T-helper 17 cell (primary cell): Measurements from ENCODE around the gene IMMP2L. TPM values are rescaled to one million over a fixed set of nuclear protein-coding genes. Genes with fewer than 3 reads are reported as not detected.

Experiments used
- ATAC-seq: fragments of 150-1000 bp; cut with Tn5 transposase; 2 replicates; pipeline ENCODE4 v1.10.0; 2021; ENCODE audit warnings: mild to moderate bottlenecking, moderate library complexity
- DNase-seq, 3 donors: peaks; one replicate each; pipeline versions ENCODE4 v3.0.0 to v3.0.0-alpha.2; 2020 to 2021
- H3K9me3 ChIP-seq: one replicate; pipeline ENCODE4 v1.7.0; 2013; ENCODE audit warnings: low read length, mild to moderate bottlenecking; ENCODE audit not compliant: control insufficient read depth, poor library complexity, severe bottlenecking
- H3K27ac Mint-ChIP-seq: one replicate; pipeline ENCODE4 v1.8.0; 2022; ENCODE audit warnings: mild to moderate bottlenecking, moderate library complexity, mixed read lengths
- H3K27me3 Mint-ChIP-seq: one replicate; pipeline ENCODE4 v1.8.0; 2022; ENCODE audit warnings: mixed read lengths
- H3K36me3 Mint-ChIP-seq: one replicate; pipeline ENCODE4 v1.8.0; 2022; ENCODE audit warnings: low read depth, mixed read lengths
- H3K4me1 Mint-ChIP-seq: one replicate; pipeline ENCODE4 v1.8.0; 2022; ENCODE audit warnings: mild to moderate bottlenecking, mixed read lengths
- H3K4me3 Mint-ChIP-seq: one replicate; pipeline ENCODE4 v1.8.0; 2022; ENCODE audit warnings: mild to moderate bottlenecking, moderate library complexity, mixed read lengths
- total RNA-seq, 4 donors: library from RNA in 2 of 4; stranded (reverse) in 2 of 4; gene quantifications; one replicate each; pipeline ENCODE4 v1.2.3 and lab custom pipeline; 2022 to 2026

IMMP2L gene
- total RNA-seq, 2 donors from 2014 or later, result 17.9 to 19.9 TPM

GRCh38 chr7:110988348-110988747 is 573.9 kb downstream of the IMMP2L start:
- no peak for ATAC-seq
- Mint-ChIP-seq H3K36me3 (no peaks in the 10 kb centered on the region), H3K27ac (no peak overlapping the region), H3K4me1 (peaks cover 6% of the 10 kb centered on the region), H3K27me3 (no peaks in the 10 kb centered on the region), H3K4me3 (no peak overlapping the region)
- DNase-seq, result no peak
- no peaks in the 10 kb centered on the region for H3K9me3 ChIP-seq

GRCh38 chr7:110987127-110987693 is 575.1 kb downstream of the IMMP2L start:
- Mint-ChIP-seq H3K36me3 (no peaks in the 10 kb centered on the region), H3K27me3 (no peaks in the 10 kb centered on the region), H3K4me1 (peaks cover 2% of the 10 kb centered on the region), H3K27ac (no peak overlapping the region), H3K4me3 (no peak overlapping the region)
- no peaks in the 10 kb centered on the region for H3K9me3 ChIP-seq
- DNase-seq (no peak), ATAC-seq (no peak)

- Mint-ChIP-seq H3K4me3 (no peak overlapping the region), H3K36me3 (no peaks in the 10 kb centered on the region)
- DNase-seq, result no peak
These were observed 578.4 kb downstream of the IMMP2L start for GRCh38 chr7:110983822-110984456.

DNA sequence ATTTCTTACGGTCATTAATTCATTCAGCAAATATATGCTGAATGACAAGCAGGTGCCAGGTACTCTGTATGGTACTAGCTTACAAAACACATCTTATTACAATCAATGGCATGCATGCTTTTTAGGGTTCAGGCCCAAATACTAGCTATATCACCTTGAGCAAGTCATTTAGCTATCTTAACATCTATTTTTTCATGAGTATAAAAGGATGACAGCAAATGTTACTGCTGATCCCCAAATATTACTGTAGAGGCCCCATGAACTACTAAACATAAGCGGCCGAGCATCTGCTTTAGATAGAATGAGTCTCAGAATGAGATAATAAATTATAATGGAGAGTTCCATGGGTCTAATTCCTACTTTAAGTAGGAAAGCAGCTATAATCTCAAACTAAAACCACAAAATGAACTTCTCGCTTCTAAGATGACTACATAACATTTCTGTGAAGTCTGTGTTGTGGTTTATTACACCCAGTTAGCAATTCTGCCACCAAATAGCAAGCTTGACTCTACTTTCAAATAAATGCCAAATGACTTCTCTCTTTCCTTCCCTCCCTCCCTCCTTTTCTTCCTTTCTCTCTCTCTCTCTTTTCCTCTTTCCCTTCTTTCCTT is 585.1 kb downstream of the IMMP2L start:
- Mint-ChIP-seq H3K4me3 (peak overlapping the region; percentile 77), H3K27me3 (no peaks in the 10 kb centered on the region), H3K27ac (peak overlapping the region; percentile 47), H3K36me3 (no peaks in the 10 kb centered on the region), H3K4me1 (peaks cover 8% of the 10 kb centered on the region)
- DNase-seq (no peak), ATAC-seq (peak; percentile 59)
- H3K9me3 ChIP-seq, result no peaks in the 10 kb centered on the region

More at GRCh38 chr7:110983822-110984456, 578.4 kb downstream of the IMMP2L start:
- Mint-ChIP-seq H3K4me1 (peaks cover 2% of the 10 kb centered on the region), H3K27me3 (no peaks in the 10 kb centered on the region), H3K27ac (no peak overlapping the region)
- no peaks in the 10 kb centered on the region for H3K9me3 ChIP-seq
- no peak for ATAC-seq

GRCh38 chr7:110975486-110975885 is 586.8 kb downstream of the IMMP2L start:
- Mint-ChIP-seq H3K27ac (no peak overlapping the region), H3K4me1 (peaks cover 8% of the 10 kb centered on the region), H3K36me3 (no peaks in the 10 kb centered on the region), H3K27me3 (no peaks in the 10 kb centered on the region), H3K4me3 (no peak overlapping the region)
- no peaks in the 10 kb centered on the region for H3K9me3 ChIP-seq
- no peak for DNase-seq
- ATAC-seq, result no peak

DNA sequence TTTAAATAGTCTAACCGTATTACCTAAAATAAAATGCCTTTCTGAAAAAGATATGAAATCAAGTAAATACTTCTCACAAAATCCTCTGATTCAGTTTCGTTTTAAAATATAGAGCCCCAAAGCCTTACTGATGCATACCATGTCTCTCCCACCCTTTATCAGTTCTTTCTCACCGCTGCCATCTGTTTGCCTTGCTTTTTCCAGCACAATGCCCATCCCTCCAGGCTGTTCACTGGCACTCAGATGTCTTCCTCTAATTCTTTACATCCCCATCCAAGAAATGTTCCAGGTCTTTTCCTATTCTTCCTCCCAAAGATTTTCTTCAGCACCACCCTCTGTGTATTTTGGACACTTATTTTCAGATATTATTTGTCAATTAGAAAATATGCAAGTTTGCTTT is 587.9 kb downstream of the IMMP2L start:
- Mint-ChIP-seq H3K27me3 (no peaks in the 10 kb centered on the region), H3K4me3 (no peak overlapping the region), H3K36me3 (no peaks in the 10 kb centered on the region), H3K27ac (no peak overlapping the region), H3K4me1 (peaks cover 8% of the 10 kb centered on the region)
- DNase-seq (no peak), ATAC-seq (no peak)
- no peaks in the 10 kb centered on the region for H3K9me3 ChIP-seq

DNA sequence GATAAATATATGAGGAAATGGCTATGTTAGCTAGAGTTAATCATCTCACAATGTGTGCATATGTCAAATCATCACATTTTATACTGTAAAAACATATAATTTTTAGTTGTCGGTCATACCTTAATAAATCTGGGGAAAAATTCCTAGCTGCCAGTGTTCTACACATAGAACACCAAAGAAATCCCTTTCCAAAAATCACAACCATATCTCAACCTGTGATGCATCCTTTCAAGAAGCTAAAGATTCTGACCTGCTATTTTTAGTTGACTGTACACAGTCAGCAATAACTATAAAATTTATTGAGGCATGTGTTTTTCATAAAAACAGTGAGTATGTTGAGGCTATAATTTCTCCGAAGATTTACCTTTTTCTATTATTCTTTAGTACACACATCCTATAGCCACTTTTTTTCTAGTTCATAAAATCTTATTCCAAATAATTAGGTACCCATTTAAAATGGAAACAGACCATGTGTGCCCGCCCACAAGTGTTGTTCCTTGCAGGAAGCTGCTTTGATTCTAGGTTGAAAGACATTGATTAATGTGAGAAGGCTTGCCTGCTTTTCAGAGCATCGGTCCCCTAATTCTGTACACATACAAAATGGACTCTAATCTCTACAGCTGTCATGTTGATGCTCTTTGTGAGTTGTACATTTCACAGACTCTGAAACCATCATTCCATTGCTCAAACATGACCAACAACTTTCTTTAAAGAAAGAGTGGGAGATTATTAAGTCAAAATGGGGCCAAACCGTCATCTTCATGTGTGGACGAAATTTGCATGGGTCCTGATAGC is 588.9 kb downstream of the IMMP2L start:
- Mint-ChIP-seq H3K4me1 (peaks cover 8% of the 10 kb centered on the region), H3K27me3 (no peaks in the 10 kb centered on the region), H3K36me3 (no peaks in the 10 kb centered on the region), H3K27ac (no peak overlapping the region), H3K4me3 (no peak overlapping the region)
- no peak for ATAC-seq
- H3K9me3 ChIP-seq, result no peaks in the 10 kb centered on the region
- DNase-seq, result no peak

DNA sequence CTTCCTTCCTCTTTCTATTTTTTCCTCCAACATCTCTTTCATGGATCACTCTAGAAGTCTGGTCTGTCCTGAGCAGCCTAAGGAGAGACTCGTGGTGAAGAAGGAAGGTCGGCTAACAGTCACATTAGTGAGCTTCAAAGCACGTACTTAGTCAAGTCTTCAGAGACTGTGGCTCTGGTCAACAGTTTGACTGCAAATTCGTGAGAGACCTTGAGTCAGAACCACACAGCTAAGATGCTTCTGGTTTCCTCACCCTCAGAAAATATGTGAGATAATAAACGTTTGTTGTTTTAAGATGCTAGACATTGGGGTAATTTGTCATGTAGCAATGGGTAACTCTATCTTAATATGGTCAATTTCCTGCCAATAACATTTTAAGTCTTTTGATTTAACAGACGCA is 597.5 kb downstream of the IMMP2L start:
- no peak overlapping the region for H3K4me3 Mint-ChIP-seq
- no peaks in the 10 kb centered on the region for H3K4me1 Mint-ChIP-seq
- no peaks in the 10 kb centered on the region for H3K9me3 ChIP-seq
- H3K27ac Mint-ChIP-seq, result no peak overlapping the region
- no peak for ATAC-seq
- no peak for DNase-seq
- H3K36me3 Mint-ChIP-seq, result peaks cover 2% of the 10 kb centered on the region
- no peaks in the 10 kb centered on the region for H3K27me3 Mint-ChIP-seq

DNA sequence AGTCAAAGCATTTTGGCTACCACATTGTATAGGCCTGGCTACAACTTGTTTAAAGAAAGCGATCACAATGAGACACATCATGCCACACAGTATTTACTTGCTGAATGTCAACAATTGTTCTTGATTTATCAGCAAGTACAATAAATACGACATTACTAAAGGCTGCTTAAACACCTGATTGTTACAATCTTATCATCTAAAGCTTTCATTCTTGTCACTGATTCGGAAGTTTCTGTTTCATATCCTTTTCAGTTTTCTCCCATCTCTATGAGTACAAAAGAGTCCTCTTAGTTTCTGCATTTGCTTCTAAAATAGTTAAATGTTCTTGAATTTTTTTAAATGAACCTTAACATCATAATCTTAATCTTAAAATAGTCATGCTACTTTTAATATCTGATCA is 599.5 kb downstream of the IMMP2L start:
- Mint-ChIP-seq H3K4me1 (no peaks in the 10 kb centered on the region), H3K4me3 (no peak overlapping the region), H3K27ac (no peak overlapping the region), H3K36me3 (peaks cover 2% of the 10 kb centered on the region), H3K27me3 (no peaks in the 10 kb centered on the region)
- no peak for ATAC-seq
- no peaks in the 10 kb centered on the region for H3K9me3 ChIP-seq
- DNase-seq, result no peak

GRCh38 chr7:110962374-110962773 is 599.9 kb downstream of the IMMP2L start:
- Mint-ChIP-seq H3K4me1 (no peaks in the 10 kb centered on the region), H3K4me3 (no peak overlapping the region), H3K27me3 (no peaks in the 10 kb centered on the region)

DNA sequence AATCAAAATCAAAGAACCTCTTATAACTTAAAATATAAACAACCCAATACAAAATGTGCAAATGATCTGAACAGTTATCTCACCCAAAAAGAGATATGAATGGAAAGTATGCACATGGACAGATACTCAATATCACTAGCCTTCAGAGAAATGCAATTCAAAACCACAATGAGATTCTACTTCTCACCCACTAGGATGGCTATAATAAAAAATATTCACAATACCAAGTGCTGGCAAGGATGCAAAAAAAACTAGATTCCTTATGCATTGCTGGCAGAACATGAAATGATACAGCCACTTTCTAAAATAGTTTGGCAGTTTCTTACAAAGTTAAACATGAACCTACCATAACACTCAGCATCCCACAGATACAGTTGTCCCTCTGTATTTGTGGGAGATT is 601.5 kb downstream of the IMMP2L start:
- ATAC-seq (no peak), DNase-seq (no peak)
- H3K4me1 Mint-ChIP-seq, result no peaks in the 10 kb centered on the region
- H3K27me3 Mint-ChIP-seq, result no peaks in the 10 kb centered on the region
- no peak overlapping the region for H3K4me3 Mint-ChIP-seq
- peaks cover 2% of the 10 kb centered on the region for H3K36me3 Mint-ChIP-seq
- no peaks in the 10 kb centered on the region for H3K9me3 ChIP-seq
- no peak overlapping the region for H3K27ac Mint-ChIP-seq

More at GRCh38 chr7:110962374-110962773, 599.9 kb downstream of the IMMP2L start:
- DNase-seq (no peak), ATAC-seq (no peak)
- Mint-ChIP-seq H3K27ac (no peak overlapping the region), H3K36me3 (peaks cover 2% of the 10 kb centered on the region)
- H3K9me3 ChIP-seq, result no peaks in the 10 kb centered on the region

DNA sequence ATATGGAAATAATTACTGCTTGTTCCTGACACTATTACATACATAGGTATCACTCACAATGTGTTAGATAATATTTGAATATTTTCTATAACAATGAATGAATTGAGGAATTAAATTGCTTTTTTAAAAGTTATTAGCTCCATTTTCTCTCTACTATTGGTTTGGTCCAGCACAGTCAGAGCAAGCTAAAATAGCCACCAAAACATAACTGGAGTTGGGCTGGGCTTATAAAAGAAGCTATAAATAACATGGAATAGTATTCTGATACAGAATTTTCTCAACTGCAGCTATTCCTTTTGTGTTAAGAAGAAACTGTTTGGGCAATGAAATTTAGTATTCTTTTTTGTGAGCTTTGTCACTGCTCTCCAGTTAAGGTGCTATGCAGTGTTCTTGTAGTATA is 614.0 kb downstream of the IMMP2L start:
- Mint-ChIP-seq H3K27me3 (no peaks in the 10 kb centered on the region), H3K4me3 (no peak overlapping the region), H3K27ac (no peak overlapping the region), H3K4me1 (no peaks in the 10 kb centered on the region), H3K36me3 (peaks cover 5% of the 10 kb centered on the region)
- ATAC-seq, result no peak
- no peak for DNase-seq
- no peaks in the 10 kb centered on the region for H3K9me3 ChIP-seq

- Mint-ChIP-seq H3K27ac (no peak overlapping the region), H3K27me3 (no peaks in the 10 kb centered on the region), H3K4me3 (no peak overlapping the region), H3K36me3 (peaks cover 5% of the 10 kb centered on the region), H3K4me1 (no peaks in the 10 kb centered on the region)
- ATAC-seq (no peak), DNase-seq (no peak)
- H3K9me3 ChIP-seq, result no peaks in the 10 kb centered on the region
These were observed 614.9 kb downstream of the IMMP2L start for GRCh38 chr7:110947408-110947807.
